Right lobe of liver (tissue), 6 donors: Measurements from ENCODE around the gene ACSM2A. TPM values are rescaled to one million over a fixed set of nuclear protein-coding genes. Genes with fewer than 3 reads are reported as not detected.
"Not testable (repeated sequence)": the region's sequence is repeated elsewhere in the genome, so short reads cannot be mapped to it uniquely, and the experiment has no call there.

Source experiments
- ATAC-seq, 4 donors: fragments of 200-7000 bp; cut with Tn5 transposase; one replicate each; pipeline ENCODE4 v1.9.1; 2020; ENCODE audit warnings: mild to moderate bottlenecking in 4 of 4, moderate library complexity in 4 of 4
- DNase-seq, 3 donors: peaks; one replicate each; pipeline ENCODE4 v3.0.0-alpha.2; 2020
- H3K27ac ChIP-seq, 3 donors: fragments of 200-600 bp; one replicate each; pipeline ENCODE4 v1.8.0; 2022
- H3K27me3 ChIP-seq, 2 donors: fragments of 200-600 bp; one replicate each; pipeline ENCODE4 v1.8.0; 2022
- H3K36me3 ChIP-seq, 4 donors: fragments of 200-600 bp; sonication (generic) in 1 of 4; one replicate each; pipeline versions ENCODE4 v1.5.1 to v1.8.0; 2017 to 2022; ENCODE audit warnings: control low read depth in 1 of 4
- H3K4me1 ChIP-seq, 4 donors: fragments of 200-600 bp; sonication (generic) in 1 of 4; one replicate each; pipeline versions ENCODE4 v1.5.1 to v1.8.0; 2017 to 2022; ENCODE audit warnings: control low read depth in 1 of 4
- H3K4me3 ChIP-seq, 3 donors: fragments of 200-600 bp; one replicate each; pipeline ENCODE4 v1.8.0; 2022
- H3K9me3 ChIP-seq, 4 donors: fragments of 200-600 bp; sonication (generic) in 1 of 4; one replicate each; pipeline versions ENCODE4 v1.5.1 to v1.8.0; 2017 to 2022; ENCODE audit warnings: control low read depth in 1 of 4
- CTCF ChIP-seq, 4 donors: fragments of 200-600 bp in 3 of 4; fragments of 450-650 bp in 1 of 4; IDR thresholded peaks; one replicate each; pipeline versions ENCODE4 v1.5.1 to v1.8.0; 2016 to 2022; ENCODE audit warnings: antibody characterized with exemption in 4 of 4, mild to moderate bottlenecking in 2 of 4
- POLR2A ChIP-seq: fragments of 450-650 bp; IDR thresholded peaks from one replicate; pipeline ENCODE4 v1.6.1; 2017; ENCODE audit warnings: antibody characterized with exemption, mild to moderate bottlenecking
- WGBS: methylation state at CpG from one replicate; pipeline ENCODE4 v1.1.6; 2018; ENCODE audit warnings: low coverage, low lambda C conversion rate; ENCODE audit not compliant: insufficient coverage; ENCODE audit errors: missing lambda C conversion rate; 5-methylcytosine and 5-hydroxymethylcytosine counted together
- intact Hi-C, 2 donors: fragments of 100-400 bp; cut with DNase I; formaldehyde crosslinking; loops; one replicate each; pipeline versions ENCODE4 v1.11.2 to v1.14.1; 2022
- total RNA-seq, 6 experiments: library from RNA; depleted of rRNA in 2 of 6; stranded (reverse); fragments of >200 nt in 2 of 6; fragmentation: NEBNext Ultra II Directional in 3 of 6; extraction: Animal tissue kit (Norgen Biotek cat#: 25700) in 3 of 6; gene quantifications; one replicate each; pipeline versions ENCODE4 v1.1.0 to v1.2.4, GENCODE V29; 2016 to 2023
- donor health status: DM: no; HTN: yes; CAD: no.
- donor health status: DM: no; HTN: no; CAD: no.
- donor health status: DM: no; HTN: no; CAD: no.
- donor health status: DM: no; HTN: yes; CAD: no.
- donor health status: DM: no; HTN: yes; CAD: no.

ACSM2A gene
- total RNA-seq, 6 experiments from 2014 or later = 120 to 532 (median 241) TPM

GRCh38 chr16:20424129-20424866 lies 27.0 kb upstream of the ACSM2A start:
- ATAC-seq = peak; percentile 63 to 79 (median 74)
- 33% methylated on average over 2 of the region's 2 CpGs for WGBS

GRCh38 chr16:20427401-20427797 lies 23.9 kb upstream of the ACSM2A start:
- Histone ChIP-seq H3K4me1 (peaks cover 0 to 55% (median 17%) of the 10 kb centered on the region in 4 donors), H3K27ac (peak overlapping the region; percentile 38 to 88 (median 85))
- WGBS = 46% methylated on average over 2 of the region's 2 CpGs
- H3K27me3 ChIP-seq, intact Hi-C loops, H3K36me3 ChIP-seq, H3K9me3 ChIP-seq, H3K4me3 ChIP-seq, ATAC-seq, DNase-seq: not testable (repeated sequence)

More at GRCh38 chr16:20424129-20424866, 27.0 kb upstream of the ACSM2A start:
- no peak for DNase-seq
- TF ChIP-seq POLR2A = no peak
- no peak for TF ChIP-seq CTCF (IDR thresholded peaks at IDR 0.05)
- H3K9me3 ChIP-seq = no peaks in the 10 kb centered on the region
- intact Hi-C loops = no loop called here
- no peaks in the 10 kb centered on the region for H3K36me3 ChIP-seq
- no peak overlapping the region for H3K4me3 ChIP-seq
- peaks cover 0 to 45% (median 12%) of the 10 kb centered on the region in 4 donors for H3K4me1 ChIP-seq
- no peaks in the 10 kb centered on the region for H3K27me3 ChIP-seq
- peak overlapping the region; percentile 28 to 86 (median 78) for H3K27ac ChIP-seq

- DNase-seq, H3K4me3 ChIP-seq, intact Hi-C loops, H3K27me3 ChIP-seq, H3K36me3 ChIP-seq, H3K27ac ChIP-seq, ATAC-seq, H3K9me3 ChIP-seq: not testable (repeated sequence)
- 80% methylated on average over 2 of the region's 7 CpGs for WGBS
- peaks cover 0 to 40% (median 8%) of the 10 kb centered on the region in 4 donors for H3K4me1 ChIP-seq
Measured at GRCh38 chr16:20429499-20429898, 21.8 kb upstream of the ACSM2A start.

- DNase-seq, H3K36me3 ChIP-seq, H3K27me3 ChIP-seq, H3K9me3 ChIP-seq, intact Hi-C loops, ATAC-seq, H3K4me3 ChIP-seq: not testable (repeated sequence)
- WGBS = 100% methylated on average over 1 of the region's 1 CpG
- peak overlapping the region in 1 of 3 donors; percentile 49 for H3K27ac ChIP-seq
- peaks cover 0 to 32% (median 6%) of the 10 kb centered on the region in 4 donors for H3K4me1 ChIP-seq
Measured at GRCh38 chr16:20430480-20430879, 20.8 kb upstream of the ACSM2A start.

DNA sequence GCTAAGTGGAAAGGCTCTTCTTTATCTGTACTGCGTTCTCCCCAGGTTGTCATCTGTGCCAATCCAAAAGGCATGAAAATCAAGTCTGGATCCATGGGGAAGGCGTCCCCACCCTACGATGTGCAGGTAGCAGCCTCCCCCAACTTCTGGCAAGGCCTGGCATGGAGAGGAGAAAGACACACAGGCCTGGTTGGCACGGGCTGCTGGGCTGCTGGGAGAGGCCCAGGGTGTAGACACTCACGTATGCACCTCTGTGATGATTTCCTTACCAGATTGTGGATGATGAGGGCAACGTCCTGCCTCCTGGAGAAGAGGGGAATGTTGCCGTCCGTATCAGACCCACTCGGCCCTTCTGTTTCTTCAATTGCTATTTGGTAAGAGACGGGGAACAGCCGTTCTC lies 20.4 kb upstream of the ACSM2A start:
- DNase-seq = peak; percentile 69 to 74 (median 70)
- intact Hi-C loops = no loop called here
- H3K27me3 ChIP-seq = no peaks in the 10 kb centered on the region
- TF ChIP-seq CTCF (IDR thresholded peaks at IDR 0.05) = no peak
- no peak for TF ChIP-seq POLR2A
- H3K4me1 ChIP-seq = peaks cover 0 to 31% (median 4%) of the 10 kb centered on the region in 4 donors
- 41% methylated on average over 9 of the region's 11 CpGs for WGBS
- H3K9me3 ChIP-seq = no peaks in the 10 kb centered on the region
- H3K27ac ChIP-seq = peak overlapping the region in 2 of 3 donors; percentile 33 to 49
- no peak overlapping the region for H3K4me3 ChIP-seq
- no peaks in the 10 kb centered on the region for H3K36me3 ChIP-seq
- ATAC-seq = peak; percentile 60 to 81 (median 73)

GRCh38 chr16:20438950-20439349 lies 12.4 kb upstream of the ACSM2A start:
- no CpG with 5 or more reads among the region's 2 CpGs for WGBS
- H3K27me3 ChIP-seq, DNase-seq, H3K4me3 ChIP-seq, H3K36me3 ChIP-seq, intact Hi-C loops, H3K9me3 ChIP-seq: not testable (repeated sequence)
- Histone ChIP-seq H3K27ac (peak overlapping the region in 2 of 3 donors; percentile 81 to 89), H3K4me1 (peaks cover 0 to 28% (median 13%) of the 10 kb centered on the region in 4 donors)
- ATAC-seq = peak; percentile 2 to 29 (median 12)

GRCh38 chr16:20439820-20440231 lies 11.5 kb upstream of the ACSM2A start:
- WGBS = 0% methylated on average over 1 of the region's 3 CpGs
- Histone ChIP-seq H3K4me1 (peaks cover 0 to 28% (median 13%) of the 10 kb centered on the region in 4 donors), H3K27ac (peak overlapping the region; percentile 47 to 89 (median 81))
- ATAC-seq = peak; percentile 84 to 93 (median 90)
- H3K4me3 ChIP-seq, intact Hi-C loops, H3K9me3 ChIP-seq, H3K27me3 ChIP-seq, H3K36me3 ChIP-seq: not testable (repeated sequence)
- peak; percentile 62 to 92 (median 84) for DNase-seq

DNA sequence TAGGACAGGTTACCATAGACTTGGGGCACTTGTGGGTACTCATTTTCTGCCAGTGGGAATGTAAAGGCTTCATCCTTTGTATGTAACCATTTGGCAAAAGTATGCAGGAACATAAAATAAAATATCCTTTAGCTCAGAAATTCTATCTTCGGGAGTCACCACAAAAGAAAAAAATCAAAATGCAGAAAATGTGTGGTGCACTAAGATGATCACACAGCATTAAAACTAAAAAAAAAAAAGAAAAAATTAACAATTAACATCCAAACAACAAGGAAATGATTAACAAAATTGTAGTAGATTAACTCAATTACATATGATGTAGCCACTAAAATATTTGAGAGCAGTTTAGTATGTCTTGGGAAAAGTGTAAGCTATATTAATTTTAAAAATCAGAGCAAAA lies 10.6 kb upstream of the ACSM2A start:
- 20% methylated on average over 1 of the region's 1 CpG for WGBS
- H3K4me3 ChIP-seq, H3K9me3 ChIP-seq, DNase-seq, H3K27me3 ChIP-seq, intact Hi-C loops, H3K36me3 ChIP-seq: not testable (repeated sequence)
- peak in 1 of 4 donors; percentile 8 for ATAC-seq
- Histone ChIP-seq H3K4me1 (peaks cover 0 to 28% (median 11%) of the 10 kb centered on the region in 4 donors), H3K27ac (peak overlapping the region; percentile 47 to 90 (median 89))
